Panc1 (cell line): ENCODE data around the gene G2E3. TPM values are rescaled to one million over a fixed set of nuclear protein-coding genes. Genes with fewer than 3 reads are reported as not detected.
A peak's percentile ranks its signal among the peaks of the same experiment; 100 is the strongest.

Experiments used
- ATAC-seq: fragments of 200-7000 bp; cut with Tn5 transposase; 2 replicates; pipeline ENCODE4 v1.9.1; 2020; ENCODE audit warnings: mild to moderate bottlenecking, moderate library complexity
- BruUV-seq: library from RNA; stranded (reverse); fragments of 400-500 nt; replicated peaks from 2 replicates; lab custom pipeline; 2021; lab: Mats Ljungman, UMichigan
- CTCF ChIA-PET: fragments of 300-600 bp; sonication (Branson Sonifier 250); formaldehyde crosslinking; loops from one replicate; lab custom pipeline; 2022; ENCODE audit warnings: antibody characterized with exemption; lab: Charles Lee
- POLR2A ChIA-PET: fragments of 300-600 bp; sonication (Branson Sonifier 250); formaldehyde crosslinking; loops from one replicate; lab custom pipeline; 2022; ENCODE audit warnings: antibody characterized with exemption; lab: Charles Lee
- DNase-seq: peaks from one replicate; pipeline ENCODE4 v3.0.0-alpha.2; 2010; ENCODE audit warnings: low read depth, low spot score
- H3K27ac ChIP-seq: 2 replicates; pipeline ENCODE4 v1.5.1; 2011; ENCODE audit warnings: mild to moderate bottlenecking, low read length, inconsistent platforms
- H3K27me3 ChIP-seq: fragments of 200-500 bp; sonication (Bioruptor generic); 2 replicates; pipeline ENCODE4 v1.6.0; 2014; ENCODE audit warnings: low read length, inconsistent platforms; ENCODE audit not compliant: control insufficient read depth, insufficient read depth
- H3K36me3 ChIP-seq: fragments of 200-500 bp; sonication (Bioruptor generic); 2 replicates; pipeline ENCODE4 v1.5.1; 2014; ENCODE audit warnings: inconsistent platforms, mild to moderate bottlenecking, low read length, moderate library complexity; ENCODE audit not compliant: control insufficient read depth, insufficient read depth
- H3K4me1 ChIP-seq: 2 replicates; pipeline ENCODE4 v1.5.1; 2011; ENCODE audit warnings: inconsistent platforms, mild to moderate bottlenecking, low read length, moderate library complexity; ENCODE audit not compliant: control insufficient read depth, insufficient read depth
- H3K4me3 ChIP-seq, 2 experiments: 2 replicates each; pipeline ENCODE4 v1.5.1; 2011 to 2012; ENCODE audit warnings: low read depth in 2 of 2, low read length in 2 of 2, mild to moderate bottlenecking in 2 of 2, inconsistent platforms in 1 of 2, moderate library complexity in 1 of 2
- H3K9me3 ChIP-seq: fragments of 200-500 bp; sonication (Bioruptor generic); 2 replicates; pipeline ENCODE4 v1.5.1; 2014; ENCODE audit warnings: low read depth, mild to moderate bottlenecking, inconsistent platforms, low read length, moderate library complexity; ENCODE audit not compliant: control insufficient read depth, insufficient read depth
- CTCF ChIP-seq: fragments of 450-650 bp; IDR thresholded peaks from 2 replicates; pipeline ENCODE4 v1.5.1; 2017; ENCODE audit warnings: mild to moderate bottlenecking
- POLR2AphosphoS5 ChIP-seq: IDR thresholded peaks from 2 replicates; pipeline ENCODE4 v1.6.1; 2012; ENCODE audit warnings: mild to moderate bottlenecking, low read depth, low read length, moderate library complexity
- REST ChIP-seq, 2 experiments: IDR thresholded peaks; 2 replicates each; pipeline ENCODE4 v1.6.1; 2011 to 2012; ENCODE audit warnings: low read depth in 2 of 2, control low read depth in 1 of 2, low read length in 1 of 2, mild to moderate bottlenecking in 1 of 2, moderate library complexity in 1 of 2; ENCODE audit not compliant: insufficient read depth in 1 of 2
- SIN3A ChIP-seq: IDR thresholded peaks from 2 replicates; pipeline ENCODE4 v1.6.1; 2012; ENCODE audit warnings: low read depth, mild to moderate bottlenecking, low read length, moderate library complexity, borderline replicate concordance; ENCODE audit not compliant: insufficient read depth
- TCF7L2 ChIP-seq: IDR thresholded peaks from 2 replicates; pipeline ENCODE4 v1.6.1; 2011; ENCODE audit warnings: mild to moderate bottlenecking, low read depth, low read length, inconsistent platforms
- in situ Hi-C: cut with HindIII; loops from 2 replicates; pipeline ENCODE4 v1.10.0; 2016; ENCODE audit warnings: low sequenced_read_pairs, low pct_unique_long_range_greater_than_20kb
- intact Hi-C: fragments of 100-400 bp; cut with micrococcal nuclease; formaldehyde crosslinking; loops from one replicate; pipeline ENCODE4 v1.10.0; 2022; ENCODE audit not compliant: unreplicated experiment
- total RNA-seq: library from RNA; stranded (reverse); gene quantifications from one replicate; pipeline ENCODE4 v1.2.1, GENCODE V29; 2021; ENCODE audit not compliant: unreplicated experiment

The G2E3 gene
- total RNA-seq, 1 experiment from 2014 or later = 27.5 TPM

- BruUV-seq = no TSS peak
- Histone ChIP-seq H3K27me3 (no peaks in the 10 kb centered on the region), H3K4me3 (no peak overlapping the region), H3K9me3 (no peaks in the 10 kb centered on the region), H3K4me1 (no peaks in the 10 kb centered on the region), H3K36me3 (peaks cover 19% of the 10 kb centered on the region), H3K27ac (no peak overlapping the region)
- 0 out of 2 replicates have a peak, but pooled peaks have one; percentile 42 for ATAC-seq
- no peak for TF ChIP-seq POLR2AphosphoS5
- peak; percentile 18; the same call in 1 of the 2 replicates for TF ChIP-seq CTCF
- DNase-seq = no peak
- in situ Hi-C loops (no loop called here), intact Hi-C loops (no loop called here)
- CTCF ChIA-PET = no interaction called here
- POLR2A ChIA-PET = interaction anchor here (0.6 kb wide), 1 partner anchor 201 kb away, joined by 5 read pairs; no protein-coding TSS in a partner anchor
Observed at GRCh38 chr14:30610787-30611343, 51.9 kb downstream of the G2E3 start.

GRCh38 chr14:30614155-30614554, 55.2 kb downstream of the G2E3 start:
- BruUV-seq = no TSS peak
- POLR2A ChIA-PET = no interaction called here
- no peak for ATAC-seq

More at GRCh38 chr14:30614155-30614554, 55.2 kb downstream of the G2E3 start:
- no peak for DNase-seq
- Histone ChIP-seq H3K27ac (no peak overlapping the region), H3K27me3 (no peaks in the 10 kb centered on the region), H3K4me1 (no peaks in the 10 kb centered on the region), H3K36me3 (peaks cover 15% of the 10 kb centered on the region), H3K4me3 (no peak overlapping the region), H3K9me3 (no peaks in the 10 kb centered on the region)
- TF ChIP-seq SIN3A (no peak), CTCF (no peak), REST (IDR thresholded peaks at IDR 0.05; ENCODE audit: insufficient read depth in 1 of 2, low read depth in 2 of 2, low read length in 1 of 2) (no peak), POLR2AphosphoS5 (no peak), TCF7L2 (no peak)
- CTCF ChIA-PET = no interaction called here
- intact Hi-C loops (no loop called here), in situ Hi-C loops (no loop called here)
